PFSK-1 (cell line): Measurements from ENCODE around the gene CLIP3.

Experiments
- FOXP2 ChIP-seq: optimal IDR thresholded peaks from 2 replicates; pipeline ENCODE3; 2011; ENCODE audit warnings: borderline replicate concordance, control low read depth, inconsistent platforms; ENCODE audit not compliant: insufficient read depth; ENCODE audit errors: extremely low read length, extremely low read depth
- POLR2AphosphoS5 ChIP-seq: IDR thresholded peaks from 2 replicates; pipeline ENCODE4 v1.6.1; 2012; ENCODE audit warnings: low read depth, mild to moderate bottlenecking, control low read depth, low read length, moderate library complexity
- SIN3A ChIP-seq: IDR thresholded peaks from 2 replicates; pipeline ENCODE4 v1.6.1; 2012; ENCODE audit warnings: mild to moderate bottlenecking, low read length, moderate library complexity, borderline replicate concordance; ENCODE audit not compliant: insufficient read depth
- TAF1 ChIP-seq: IDR thresholded peaks from 2 replicates; pipeline ENCODE4 v1.6.1; 2012; ENCODE audit warnings: low read length, control low read depth, borderline replicate concordance; ENCODE audit not compliant: insufficient read depth
- TF ChIP-seq, protein P1 (sequence below), 2 experiments: IDR thresholded peaks; 2 replicates each; pipeline versions ENCODE4 v1.6.1 to v1.8.0; 2011 to 2012; ENCODE audit warnings: low read depth in 2 of 2, low read length in 2 of 2, control low read depth in 1 of 2, inconsistent platforms in 1 of 2, mild to moderate bottlenecking in 1 of 2, moderate library complexity in 1 of 2; ENCODE audit not compliant: insufficient read depth in 1 of 2

DNA sequence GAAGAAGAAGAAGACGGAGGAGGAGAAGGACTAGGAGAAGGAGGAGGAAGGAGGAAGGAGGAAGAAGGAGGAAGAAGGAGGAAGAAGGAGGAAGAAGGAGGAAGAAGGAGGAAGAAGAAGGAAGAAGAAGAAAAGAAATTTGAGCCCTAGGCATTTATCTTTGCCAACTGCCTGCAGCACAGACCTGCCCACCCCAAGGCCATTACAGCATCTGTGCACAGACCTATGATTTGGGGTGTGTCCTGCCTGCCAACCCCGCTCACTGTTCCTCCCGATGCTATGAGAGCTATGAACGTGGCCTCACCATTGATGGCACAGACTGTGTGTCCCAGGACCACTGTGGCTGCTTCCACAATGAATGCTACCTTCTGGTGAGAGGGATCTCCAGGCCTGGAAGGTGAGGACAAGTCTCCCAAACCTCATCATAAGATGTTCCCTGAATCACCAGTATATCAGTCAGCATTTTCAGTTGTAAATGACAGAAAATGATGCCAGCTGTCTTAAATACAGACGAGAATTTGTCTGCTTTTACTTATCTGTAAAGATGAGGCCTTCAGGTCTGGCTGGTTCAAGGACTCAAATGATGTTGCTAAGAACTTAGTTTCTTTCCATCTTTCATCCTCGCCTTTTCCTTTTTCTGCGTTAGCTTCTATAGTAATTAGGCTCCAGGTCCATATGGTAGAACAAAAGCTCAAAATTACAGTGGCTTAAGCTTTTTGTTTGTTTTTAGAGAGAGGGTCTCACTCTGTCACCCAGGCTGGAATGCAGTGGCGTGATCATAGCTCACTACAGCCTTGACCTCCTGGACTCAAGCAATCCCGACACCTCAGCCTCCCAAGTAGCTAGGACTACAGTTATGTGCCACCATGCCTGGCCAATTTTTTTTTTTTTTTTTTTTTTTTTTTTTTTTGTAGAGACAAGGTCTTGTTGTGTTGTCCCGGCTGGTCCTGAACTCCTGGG, 41.6 kb downstream of the CLIP3 start:
- no peak for TF ChIP-seq TAF1
- no peak for TF ChIP-seq POLR2AphosphoS5
- TF ChIP-seq, protein P1, sequence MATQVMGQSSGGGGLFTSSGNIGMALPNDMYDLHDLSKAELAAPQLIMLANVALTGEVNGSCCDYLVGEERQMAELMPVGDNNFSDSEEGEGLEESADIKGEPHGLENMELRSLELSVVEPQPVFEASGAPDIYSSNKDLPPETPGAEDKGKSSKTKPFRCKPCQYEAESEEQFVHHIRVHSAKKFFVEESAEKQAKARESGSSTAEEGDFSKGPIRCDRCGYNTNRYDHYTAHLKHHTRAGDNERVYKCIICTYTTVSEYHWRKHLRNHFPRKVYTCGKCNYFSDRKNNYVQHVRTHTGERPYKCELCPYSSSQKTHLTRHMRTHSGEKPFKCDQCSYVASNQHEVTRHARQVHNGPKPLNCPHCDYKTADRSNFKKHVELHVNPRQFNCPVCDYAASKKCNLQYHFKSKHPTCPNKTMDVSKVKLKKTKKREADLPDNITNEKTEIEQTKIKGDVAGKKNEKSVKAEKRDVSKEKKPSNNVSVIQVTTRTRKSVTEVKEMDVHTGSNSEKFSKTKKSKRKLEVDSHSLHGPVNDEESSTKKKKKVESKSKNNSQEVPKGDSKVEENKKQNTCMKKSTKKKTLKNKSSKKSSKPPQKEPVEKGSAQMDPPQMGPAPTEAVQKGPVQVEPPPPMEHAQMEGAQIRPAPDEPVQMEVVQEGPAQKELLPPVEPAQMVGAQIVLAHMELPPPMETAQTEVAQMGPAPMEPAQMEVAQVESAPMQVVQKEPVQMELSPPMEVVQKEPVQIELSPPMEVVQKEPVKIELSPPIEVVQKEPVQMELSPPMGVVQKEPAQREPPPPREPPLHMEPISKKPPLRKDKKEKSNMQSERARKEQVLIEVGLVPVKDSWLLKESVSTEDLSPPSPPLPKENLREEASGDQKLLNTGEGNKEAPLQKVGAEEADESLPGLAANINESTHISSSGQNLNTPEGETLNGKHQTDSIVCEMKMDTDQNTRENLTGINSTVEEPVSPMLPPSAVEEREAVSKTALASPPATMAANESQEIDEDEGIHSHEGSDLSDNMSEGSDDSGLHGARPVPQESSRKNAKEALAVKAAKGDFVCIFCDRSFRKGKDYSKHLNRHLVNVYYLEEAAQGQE (IDR thresholded peaks at IDR 0.05; ENCODE audit: insufficient read depth in 1 of 2, low read depth in 2 of 2, low read length in 2 of 2), result no peak
- no peak for TF ChIP-seq SIN3A
- no peak for TF ChIP-seq FOXP2
